Activated T-cell treated with anti-CD3 and anti-CD28 coated beads, Interleukin-2, amount 50 U/mL, for 72 hours (primary cell): ENCODE data around the gene RASGRF1. TPM values are rescaled to one million over a fixed set of nuclear protein-coding genes. Genes with fewer than 3 reads are reported as not detected.

Experiments
- ATAC-seq, 2 donors: fragments of 150-1000 bp; cut with Tn5 transposase; replicated peaks in 1 of 2; 2 replicates each; pipeline ENCODE4 v1.10.0; 2021; ENCODE audit warnings: moderate library complexity in 2 of 2, mild to moderate bottlenecking in 1 of 2
- DNase-seq, 2 donors: peaks; one replicate each; pipeline ENCODE4 v3.0.0; 2021 to 2022; ENCODE audit warnings: mixed read lengths in 1 of 2
- H3K27ac Mint-ChIP-seq: one replicate; pipeline ENCODE4 v1.8.0; 2022; ENCODE audit warnings: mild to moderate bottlenecking, moderate library complexity, mixed read lengths
- H3K27me3 Mint-ChIP-seq: one replicate; pipeline ENCODE4 v1.8.0; 2022; ENCODE audit warnings: low read depth, mixed read lengths
- H3K36me3 Mint-ChIP-seq, 2 donors: one replicate each; pipeline ENCODE4 v1.8.0; 2022; ENCODE audit warnings: mixed read lengths in 2 of 2, mild to moderate bottlenecking in 1 of 2; ENCODE audit not compliant: insufficient read depth in 2 of 2
- H3K4me1 Mint-ChIP-seq: one replicate; pipeline ENCODE4 v1.8.0; 2022; ENCODE audit warnings: low read depth, mixed read lengths
- H3K4me3 Mint-ChIP-seq, 2 donors: one replicate each; pipeline ENCODE4 v1.8.0; 2022; ENCODE audit warnings: mild to moderate bottlenecking in 2 of 2, mixed read lengths in 2 of 2, moderate library complexity in 2 of 2
- H3K9me3 Mint-ChIP-seq, 2 donors: one replicate each; pipeline ENCODE4 v1.8.0; 2022; ENCODE audit warnings: mixed read lengths in 2 of 2
- total RNA-seq, 2 donors: library from RNA; stranded (reverse); gene quantifications; one replicate each; pipeline ENCODE4 v1.2.3, GENCODE V29; 2022

RASGRF1 gene
- total RNA-seq, 2 donors from 2014 or later, result not detected

DNA sequence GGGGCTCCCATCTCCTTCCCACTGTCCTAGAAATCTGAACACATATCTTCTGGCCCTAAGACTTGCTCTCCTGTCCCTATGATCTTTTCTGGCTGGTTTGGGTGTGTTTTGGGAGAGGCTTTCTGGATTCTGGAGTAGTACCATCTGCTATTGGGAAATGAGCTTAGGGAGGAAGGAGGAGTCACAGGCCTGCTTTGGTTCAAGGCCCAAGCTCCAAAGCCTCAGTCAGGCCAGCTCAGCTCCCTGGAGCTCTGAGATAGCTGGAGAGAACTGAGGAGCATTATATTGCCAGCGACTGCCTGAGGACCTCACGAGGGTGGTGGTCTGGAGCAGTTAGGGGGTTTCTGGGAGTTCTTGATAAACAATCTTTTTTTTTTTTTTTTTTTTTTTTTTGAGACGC is 18.7 kb downstream of the RASGRF1 start:
- Mint-ChIP-seq H3K27ac (no peak overlapping the region), H3K36me3 (no peaks in the 10 kb centered on the region), H3K4me1 (no peaks in the 10 kb centered on the region), H3K9me3 (no peaks in the 10 kb centered on the region), H3K4me3 (no peak overlapping the region), H3K27me3 (no peaks in the 10 kb centered on the region)
- DNase-seq, result no peak
- no peak for ATAC-seq

DNA sequence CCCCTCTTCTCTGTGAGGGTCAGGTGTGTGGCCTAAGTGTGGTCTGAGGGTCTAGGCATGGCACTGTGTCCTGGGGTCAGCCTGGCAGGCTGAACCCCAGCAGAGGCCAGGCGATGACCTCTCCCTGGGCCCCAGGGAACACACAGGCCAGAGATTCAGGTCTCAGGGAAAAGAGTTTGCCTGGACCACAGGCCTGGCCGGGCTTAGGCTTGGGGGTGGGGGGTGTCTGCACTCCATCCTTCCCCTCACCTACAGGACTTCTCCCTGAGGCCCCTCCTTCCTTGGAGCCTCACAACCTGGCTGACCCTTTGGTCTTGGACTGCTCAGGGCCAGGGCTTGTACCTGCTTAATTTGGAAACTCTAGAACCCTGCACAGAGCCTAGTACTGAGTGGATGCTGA is 21.8 kb downstream of the RASGRF1 start:
- no peak overlapping the region for H3K4me3 Mint-ChIP-seq
- no peaks in the 10 kb centered on the region for H3K4me1 Mint-ChIP-seq
- H3K9me3 Mint-ChIP-seq, result no peaks in the 10 kb centered on the region
- no peaks in the 10 kb centered on the region for H3K36me3 Mint-ChIP-seq
- peaks cover 10% of the 10 kb centered on the region for H3K27me3 Mint-ChIP-seq
- no peak for ATAC-seq
- no peak overlapping the region for H3K27ac Mint-ChIP-seq
- DNase-seq, result no peak

DNA sequence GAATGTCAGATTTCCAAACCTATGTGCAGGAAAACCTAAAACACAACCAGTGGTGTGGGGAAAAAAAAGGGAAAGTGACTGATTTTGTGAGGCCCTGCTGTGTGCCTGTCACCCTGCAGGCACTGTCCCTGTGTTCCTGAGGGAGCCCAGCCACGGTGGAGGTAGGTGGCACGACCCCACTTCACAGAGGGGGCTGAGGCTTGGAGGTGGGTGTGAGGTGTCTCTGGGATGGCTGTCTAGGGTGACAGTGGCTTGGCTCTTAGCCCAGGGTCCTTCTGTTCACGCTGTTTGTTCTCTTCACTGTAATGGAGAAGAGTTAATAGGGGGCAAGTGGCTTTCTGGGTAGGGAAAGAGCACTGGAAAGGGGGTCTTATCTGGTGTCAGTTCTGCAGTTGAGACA is 22.6 kb downstream of the RASGRF1 start:
- Mint-ChIP-seq H3K4me3 (no peak overlapping the region), H3K27me3 (peaks cover 10% of the 10 kb centered on the region), H3K9me3 (no peaks in the 10 kb centered on the region), H3K36me3 (no peaks in the 10 kb centered on the region), H3K4me1 (no peaks in the 10 kb centered on the region), H3K27ac (no peak overlapping the region)
- no peak for ATAC-seq
- DNase-seq, result no peak

DNA sequence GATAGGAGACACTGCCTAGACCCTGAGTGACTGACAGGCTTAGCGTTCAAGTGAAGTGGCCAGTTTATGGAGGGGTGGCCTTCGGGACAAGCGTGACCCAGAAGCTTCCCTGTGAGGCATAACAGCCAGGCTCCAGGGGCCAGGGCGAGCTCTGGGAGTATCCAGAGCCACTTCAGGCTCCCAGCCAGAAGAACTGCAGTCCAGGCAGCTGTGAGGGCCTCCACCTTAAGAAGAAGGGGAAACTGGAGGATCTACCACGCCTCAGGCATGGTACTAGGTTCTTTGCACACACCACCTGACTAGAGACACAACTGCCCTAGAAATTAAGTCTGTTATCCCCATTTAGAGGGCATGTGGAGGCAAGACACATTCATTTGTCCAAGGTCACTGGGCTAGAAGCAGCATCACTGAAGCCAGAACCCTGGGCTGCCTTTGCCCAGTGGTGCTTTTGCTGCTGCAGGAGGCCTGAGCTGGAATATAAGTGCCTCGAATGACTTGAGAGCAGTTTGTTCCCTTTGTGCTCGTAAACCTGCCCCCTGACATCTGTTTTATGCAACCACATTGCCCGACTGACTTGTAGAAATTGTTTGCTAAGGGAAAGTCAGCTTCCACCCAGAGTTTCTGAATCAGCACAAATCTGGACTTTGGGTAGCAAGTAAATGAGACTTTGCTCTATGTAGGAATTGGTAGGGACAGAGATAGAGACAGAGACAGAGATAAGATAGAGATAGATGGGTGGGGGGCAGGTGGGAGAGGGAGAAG is 23.3 kb downstream of the RASGRF1 start:
- no peaks in the 10 kb centered on the region for H3K4me1 Mint-ChIP-seq
- H3K4me3 Mint-ChIP-seq, result no peak overlapping the region
- no peak for DNase-seq
- H3K27ac Mint-ChIP-seq, result no peak overlapping the region
- ATAC-seq, result no peak
- H3K9me3 Mint-ChIP-seq, result no peaks in the 10 kb centered on the region
- H3K36me3 Mint-ChIP-seq, result no peaks in the 10 kb centered on the region
- H3K27me3 Mint-ChIP-seq, result peaks cover 10% of the 10 kb centered on the region

DNA sequence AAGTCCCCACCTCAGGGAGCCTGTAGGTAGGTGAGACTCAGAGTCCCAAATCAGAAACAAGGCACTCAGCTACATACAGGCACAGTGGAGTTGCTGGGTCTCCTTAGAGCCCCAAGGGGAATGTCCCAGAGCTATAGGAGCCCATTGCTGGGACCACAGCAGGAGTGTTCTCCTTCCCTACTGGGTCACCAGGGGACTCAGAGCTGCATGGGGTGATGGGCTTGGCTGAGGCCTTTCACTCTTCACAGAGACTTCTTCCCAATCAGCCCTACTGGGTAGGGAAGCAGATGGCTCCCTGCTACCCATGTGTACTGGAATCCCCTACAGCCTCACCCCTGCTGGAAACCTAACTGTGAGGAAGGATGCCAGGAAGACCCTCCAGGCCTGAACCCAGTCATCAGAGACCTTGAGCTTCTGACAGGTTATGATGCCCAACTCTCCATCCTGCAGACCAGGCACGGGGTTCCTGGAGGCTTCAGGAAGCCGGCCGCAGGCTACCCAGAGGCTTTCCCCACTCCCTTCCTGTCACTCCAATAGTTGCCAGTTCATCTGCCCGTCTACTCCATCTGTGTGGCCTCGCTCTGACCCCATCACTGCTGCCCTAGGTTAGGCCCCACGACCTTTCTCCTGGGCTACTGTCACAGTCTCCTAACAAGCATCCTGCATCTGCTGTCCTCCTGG is 24.0 kb downstream of the RASGRF1 start:
- Mint-ChIP-seq H3K9me3 (no peaks in the 10 kb centered on the region), H3K36me3 (no peaks in the 10 kb centered on the region), H3K4me3 (no peak overlapping the region), H3K27me3 (peaks cover 10% of the 10 kb centered on the region), H3K27ac (no peak overlapping the region), H3K4me1 (no peaks in the 10 kb centered on the region)
- DNase-seq (no peak), ATAC-seq (no peak)

DNA sequence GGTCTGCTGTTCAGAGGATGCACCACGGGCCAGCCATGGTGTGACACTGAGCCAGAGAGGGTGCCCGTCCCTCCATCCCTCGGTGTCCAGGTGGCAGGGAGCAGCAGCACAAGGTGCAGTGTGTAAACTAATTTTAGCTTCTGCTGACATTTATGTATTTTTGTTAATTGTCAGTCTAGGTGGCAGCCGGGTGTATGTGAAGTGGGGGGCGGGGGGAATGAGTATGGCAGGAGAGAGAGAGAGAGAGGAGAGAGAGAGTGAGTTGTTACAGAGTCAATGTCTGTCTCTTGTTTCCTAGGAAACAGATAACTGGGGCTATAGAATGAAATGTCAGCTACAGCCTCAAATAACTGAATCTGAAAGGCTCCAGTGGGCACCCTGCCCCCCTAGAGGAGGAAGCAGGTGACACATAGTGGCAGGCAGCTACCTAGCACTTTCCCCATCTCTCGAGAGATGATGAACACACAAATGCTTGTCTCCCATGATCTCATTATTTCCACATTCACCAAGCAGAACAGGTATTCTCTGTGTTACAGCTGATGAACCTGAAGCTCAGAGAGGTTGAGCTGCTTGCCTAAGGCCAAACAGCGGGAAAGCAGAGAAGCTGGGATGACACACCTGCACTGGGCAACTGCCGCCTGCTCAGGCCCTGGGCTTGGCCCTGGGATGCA is 24.7 kb downstream of the RASGRF1 start:
- no peak for ATAC-seq
- Mint-ChIP-seq H3K27me3 (peaks cover 10% of the 10 kb centered on the region), H3K4me3 (no peak overlapping the region), H3K36me3 (no peaks in the 10 kb centered on the region), H3K4me1 (no peaks in the 10 kb centered on the region), H3K9me3 (no peaks in the 10 kb centered on the region), H3K27ac (no peak overlapping the region)
- DNase-seq, result no peak

DNA sequence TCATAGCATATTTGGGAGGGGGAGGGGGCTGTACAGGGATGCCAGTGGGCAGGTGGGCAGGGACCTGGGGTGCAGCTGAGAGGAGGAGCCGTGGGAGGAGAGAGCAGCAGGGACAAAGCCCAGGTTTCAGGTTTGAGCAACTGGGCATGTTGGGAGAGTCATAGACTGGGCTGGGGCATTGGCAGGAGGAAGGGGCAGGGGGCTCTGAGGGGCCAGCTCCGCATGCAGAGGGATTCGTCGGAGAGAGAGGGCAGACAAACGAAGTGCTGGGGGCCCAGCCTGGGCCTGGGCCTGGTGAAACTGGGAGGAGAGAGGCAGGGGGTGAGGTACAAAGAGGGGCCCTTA is 25.2 kb downstream of the RASGRF1 start:
- Mint-ChIP-seq H3K4me3 (no peak overlapping the region), H3K4me1 (no peaks in the 10 kb centered on the region), H3K27ac (no peak overlapping the region), H3K27me3 (peaks cover 10% of the 10 kb centered on the region), H3K9me3 (no peaks in the 10 kb centered on the region), H3K36me3 (no peaks in the 10 kb centered on the region)
- ATAC-seq, result no peak
- DNase-seq, result no peak

DNA sequence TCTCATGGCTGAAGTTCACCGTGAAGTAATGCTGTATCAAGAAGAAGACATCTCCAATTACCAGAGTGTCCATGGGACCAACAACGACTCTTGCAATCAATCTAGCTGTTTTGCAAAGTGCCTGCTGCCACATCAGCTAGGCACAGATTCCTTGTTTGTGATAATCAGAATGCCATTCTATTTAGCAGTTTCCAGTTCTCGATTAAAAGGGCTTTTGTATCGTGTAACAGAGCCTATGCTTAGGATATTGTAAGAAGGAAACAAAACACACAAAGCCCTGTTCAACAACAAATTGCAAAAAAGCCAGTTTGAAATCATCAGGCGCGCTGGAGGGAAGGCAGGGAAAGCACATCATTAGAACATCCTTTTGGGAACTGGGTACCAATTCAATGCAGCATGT is 26.1 kb downstream of the RASGRF1 start:
- ATAC-seq, result no peak
- H3K4me1 Mint-ChIP-seq, result no peaks in the 10 kb centered on the region
- DNase-seq, result no peak
- no peak overlapping the region for H3K4me3 Mint-ChIP-seq
- no peaks in the 10 kb centered on the region for H3K9me3 Mint-ChIP-seq
- H3K27me3 Mint-ChIP-seq, result peaks cover 10% of the 10 kb centered on the region
- no peak overlapping the region for H3K27ac Mint-ChIP-seq
- H3K36me3 Mint-ChIP-seq, result no peaks in the 10 kb centered on the region

DNA sequence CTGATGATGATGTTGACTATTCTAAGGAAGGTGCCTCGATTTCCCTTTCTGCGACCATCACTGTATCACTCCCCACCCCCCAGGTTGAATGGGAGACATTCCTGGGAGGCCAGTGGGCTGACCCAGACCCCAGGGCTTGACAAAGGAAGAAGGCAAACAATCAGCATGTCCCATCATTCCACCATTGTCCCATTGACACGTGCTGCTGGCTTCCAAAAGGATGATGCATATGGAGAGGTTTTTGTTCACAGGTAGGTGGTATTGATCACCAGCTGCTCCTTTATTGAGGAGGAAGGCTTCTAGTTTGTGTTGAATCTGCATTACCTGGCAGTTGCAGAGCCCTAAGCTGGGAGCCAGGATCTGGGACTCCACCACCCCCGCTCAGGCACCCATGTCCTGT is 30.4 kb downstream of the RASGRF1 start:
- Mint-ChIP-seq H3K27ac (no peak overlapping the region), H3K9me3 (peaks cover 0 to 2% of the 10 kb centered on the region in 2 donors), H3K4me1 (no peaks in the 10 kb centered on the region), H3K4me3 (no peak overlapping the region), H3K36me3 (no peaks in the 10 kb centered on the region), H3K27me3 (peaks cover 9% of the 10 kb centered on the region)
- no peak for DNase-seq
- no peak for ATAC-seq

DNA sequence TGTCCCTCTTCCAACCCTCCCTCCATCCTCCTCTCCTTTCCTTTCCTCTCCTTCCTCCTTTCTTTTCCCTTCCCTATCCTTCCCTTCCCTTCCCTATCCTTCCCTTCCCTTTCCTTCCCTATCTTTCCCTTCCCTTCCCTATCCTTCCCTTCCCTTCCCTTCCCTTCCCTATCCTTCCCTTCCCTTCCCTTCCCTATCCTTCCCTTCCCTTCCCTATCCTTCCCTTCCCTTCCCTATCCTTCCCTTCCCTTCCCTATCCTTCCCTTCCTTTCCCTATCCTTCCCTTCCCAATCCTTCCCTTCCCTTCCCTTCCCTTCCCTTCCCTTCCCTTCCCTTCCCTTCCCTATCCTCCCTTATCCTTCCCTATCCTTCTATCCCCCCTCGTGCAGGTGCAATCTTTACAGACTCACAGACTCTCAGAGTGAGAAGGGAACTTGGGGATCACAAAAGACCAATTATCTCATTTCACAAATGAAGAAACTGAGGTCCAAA is 31.5 kb downstream of the RASGRF1 start:
- DNase-seq (no peak), ATAC-seq (no peak)
- H3K36me3 Mint-ChIP-seq, result no peaks in the 10 kb centered on the region
- H3K27ac Mint-ChIP-seq, result no peak overlapping the region
- H3K4me1 Mint-ChIP-seq, result no peaks in the 10 kb centered on the region
- no peak overlapping the region for H3K4me3 Mint-ChIP-seq
- peaks cover 0 to 2% of the 10 kb centered on the region in 2 donors for H3K9me3 Mint-ChIP-seq
- H3K27me3 Mint-ChIP-seq, result no peaks in the 10 kb centered on the region

DNA sequence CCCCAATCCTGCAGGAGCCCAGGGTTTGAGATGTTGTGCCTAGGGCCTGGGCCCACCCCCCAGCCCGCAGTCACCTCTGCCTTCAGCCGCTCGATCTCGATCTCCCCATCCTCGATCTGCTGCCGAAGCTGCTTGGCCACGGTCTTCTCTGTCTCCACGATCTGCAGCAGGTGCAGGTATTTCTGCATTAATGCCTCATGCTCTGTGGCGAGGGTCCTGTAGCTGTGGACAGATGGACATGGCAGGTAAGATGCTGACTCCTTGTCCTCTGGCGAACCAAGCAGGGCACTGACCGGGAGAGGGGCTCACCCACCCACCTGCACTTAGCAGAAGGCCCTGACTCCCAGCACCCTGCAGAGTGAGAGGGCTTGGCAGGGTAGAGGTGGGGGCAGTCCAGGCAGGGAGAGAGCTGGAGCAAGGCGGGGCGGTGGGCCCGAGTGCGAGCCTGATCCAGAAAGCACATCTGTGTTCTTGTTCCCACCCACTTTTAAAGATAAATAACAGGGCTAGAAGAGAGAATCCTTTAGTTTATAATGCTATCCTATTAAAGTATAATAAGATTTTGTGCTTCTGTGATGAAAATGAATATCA is 32.2 kb downstream of the RASGRF1 start:
- H3K4me1 Mint-ChIP-seq, result no peaks in the 10 kb centered on the region
- peaks cover 8% of the 10 kb centered on the region for H3K27me3 Mint-ChIP-seq
- H3K4me3 Mint-ChIP-seq, result no peak overlapping the region
- no peak overlapping the region for H3K27ac Mint-ChIP-seq
- DNase-seq (no peak), ATAC-seq (no peak)
- peaks cover 0 to 2% of the 10 kb centered on the region in 2 donors for H3K9me3 Mint-ChIP-seq
- H3K36me3 Mint-ChIP-seq, result no peaks in the 10 kb centered on the region

DNA sequence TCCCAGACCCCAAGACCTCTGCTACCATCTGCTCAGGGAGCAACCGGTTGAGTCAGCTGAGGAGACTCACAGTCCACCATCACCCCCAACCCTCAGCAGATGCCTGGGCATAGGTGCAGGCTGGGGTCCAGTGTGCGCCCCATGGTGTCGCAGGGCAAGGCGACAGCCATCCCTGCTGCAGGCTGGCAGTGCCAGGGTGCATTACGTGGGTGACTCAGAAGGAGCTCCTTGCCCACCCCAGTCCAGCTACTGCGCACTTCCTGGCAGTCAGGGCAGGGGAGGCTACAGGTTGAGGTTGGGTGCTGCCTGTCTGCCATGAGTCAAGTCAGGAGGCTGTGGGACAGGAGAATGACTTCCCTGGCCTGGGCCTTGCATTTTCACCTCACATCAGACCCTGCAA is 33.5 kb downstream of the RASGRF1 start:
- Mint-ChIP-seq H3K4me1 (no peaks in the 10 kb centered on the region), H3K9me3 (peaks cover 0 to 2% of the 10 kb centered on the region in 2 donors), H3K27ac (no peak overlapping the region), H3K27me3 (peaks cover 10% of the 10 kb centered on the region), H3K4me3 (no peak overlapping the region), H3K36me3 (no peaks in the 10 kb centered on the region)
- no peak for DNase-seq
- ATAC-seq, result no peak

DNA sequence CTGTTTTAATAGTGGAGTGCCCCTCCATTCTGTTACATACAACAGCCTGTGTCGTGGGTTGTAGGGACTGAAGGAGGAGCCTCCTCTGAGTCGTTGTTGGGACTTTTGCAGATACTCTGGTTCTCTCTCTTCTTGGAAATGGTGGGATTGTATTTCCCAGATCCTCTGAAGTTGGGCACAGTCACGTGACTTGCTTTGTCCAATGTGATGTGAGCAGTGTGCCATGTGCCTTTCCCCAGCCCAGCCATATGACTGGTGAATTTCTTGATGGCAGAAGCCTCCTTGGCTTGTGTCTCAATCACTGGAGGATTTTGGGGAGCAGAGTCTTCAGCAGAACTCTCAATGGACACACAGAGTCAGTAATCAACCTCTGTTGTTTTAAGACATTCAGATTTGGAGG is 36.2 kb downstream of the RASGRF1 start:
- H3K4me1 Mint-ChIP-seq, result no peaks in the 10 kb centered on the region
- peaks cover 10% of the 10 kb centered on the region for H3K27me3 Mint-ChIP-seq
- no peak overlapping the region for H3K27ac Mint-ChIP-seq
- no peak overlapping the region for H3K4me3 Mint-ChIP-seq
- H3K9me3 Mint-ChIP-seq, result peaks cover 0 to 2% of the 10 kb centered on the region in 2 donors
- ATAC-seq (no peak), DNase-seq (no peak)
- no peaks in the 10 kb centered on the region for H3K36me3 Mint-ChIP-seq
